GM23248 (cell line): ENCODE results near the gene NFIC. TPM values are rescaled to one million over a fixed set of nuclear protein-coding genes. Genes with fewer than 3 reads are reported as not detected.
"Not testable (repeated sequence)": the region's sequence is repeated elsewhere in the genome, so short reads cannot be mapped to it uniquely, and the experiment has no call there.

Experiments used
- DNase-seq: peaks from one replicate; pipeline ENCODE4 v3.0.0-alpha.2; 2015
- H2AFZ ChIP-seq: fragments of 200-600 bp; sonication (generic); 2 replicates; pipeline ENCODE4 v1.6.1; 2016; ENCODE audit warnings: antibody characterized with exemption
- H3F3A ChIP-seq: fragments of 200-600 bp; sonication (generic); 2 replicates; pipeline ENCODE4 v1.6.1; 2016; ENCODE audit warnings: mild to moderate bottlenecking, antibody characterized with exemption, mixed run types; ENCODE audit not compliant: insufficient read depth
- H3K27ac ChIP-seq: fragments of 200-600 bp; sonication (generic); 2 replicates; pipeline ENCODE4 v1.5.1; 2016; ENCODE audit warnings: mild to moderate bottlenecking
- H3K27me3 ChIP-seq: fragments of 200-600 bp; sonication (generic); replicated peaks from 2 replicates; pipeline ENCODE4 v1.6.1; 2016; ENCODE audit warnings: mild to moderate bottlenecking; ENCODE audit not compliant: insufficient read depth
- H3K36me3 ChIP-seq: fragments of 200-600 bp; sonication (generic); 2 replicates; pipeline ENCODE4 v1.6.1; 2016; ENCODE audit warnings: low read depth, mild to moderate bottlenecking
- H3K4me1 ChIP-seq: fragments of 200-600 bp; sonication (generic); 2 replicates; pipeline ENCODE4 v1.6.1; 2016; ENCODE audit warnings: mild to moderate bottlenecking; ENCODE audit not compliant: insufficient read depth
- H3K4me2 ChIP-seq: fragments of 200-600 bp; sonication (generic); one replicate; pipeline ENCODE4 v1.6.1; 2016; ENCODE audit warnings: mild to moderate bottlenecking; ENCODE audit not compliant: unreplicated experiment
- H3K4me3 ChIP-seq: fragments of 200-600 bp; sonication (generic); 2 replicates; pipeline ENCODE4 v1.5.1; 2016; ENCODE audit warnings: mild to moderate bottlenecking
- H3K79me2 ChIP-seq: fragments of 200-600 bp; sonication (generic); 2 replicates; pipeline ENCODE4 v1.6.1; 2016; ENCODE audit warnings: mild to moderate bottlenecking; ENCODE audit not compliant: insufficient read depth
- H3K9ac ChIP-seq: fragments of 200-600 bp; sonication (generic); 2 replicates; pipeline ENCODE4 v1.6.1; 2016; ENCODE audit warnings: mild to moderate bottlenecking
- H3K9me2 ChIP-seq: fragments of 200-600 bp; sonication (generic); 2 replicates; pipeline ENCODE4 v1.6.1; 2016; ENCODE audit warnings: mixed run types, mild to moderate bottlenecking, moderate library complexity; ENCODE audit not compliant: insufficient read depth
- H3K9me3 ChIP-seq: fragments of 200-600 bp; sonication (generic); one replicate; pipeline ENCODE4 v1.6.1; 2017; ENCODE audit warnings: low read depth
- H4K20me1 ChIP-seq: fragments of 200-600 bp; sonication (generic); 2 replicates; pipeline ENCODE4 v1.6.0; 2016; ENCODE audit not compliant: insufficient read depth
- EZH2 ChIP-seq: fragments of 200-600 bp; sonication (generic); IDR thresholded peaks from 2 replicates; pipeline ENCODE4 v1.6.1; 2018; ENCODE audit warnings: antibody characterized with exemption, mild to moderate bottlenecking; ENCODE audit not compliant: insufficient read depth, poor library complexity, severe bottlenecking
- EZH2phosphoT487 ChIP-seq: fragments of 200-600 bp; sonication (generic); IDR thresholded peaks from 2 replicates; pipeline ENCODE4 v1.6.1; 2018; ENCODE audit warnings: antibody characterized with exemption, moderate library complexity, mild to moderate bottlenecking, low read depth; ENCODE audit not compliant: insufficient read depth
- WGBS, 2 experiments: methylation state at CpG; one replicate each; pipeline ENCODE4 v1.1.6; 2015 to 2017; ENCODE audit warnings: low lambda C conversion rate in 2 of 2, low coverage in 1 of 2; ENCODE audit errors: missing lambda C conversion rate in 2 of 2; 5-methylcytosine and 5-hydroxymethylcytosine counted together
- in situ Hi-C: fragments of 300-500 bp; cut with MboI; formaldehyde crosslinking; loops from 2 replicates; pipeline ENCODE4 v1.15.0; 2020
- polyA plus RNA-seq: library from polyadenylated mRNA; unstranded; fragments of >200 nt; fragmentation: Nextera tagmentation; extraction: Ambion mirVana; gene quantifications from 2 replicates; pipeline ENCODE4 v1.2.1, GENCODE V29; 2016
- total RNA-seq: library from RNA; depleted of rRNA; stranded (reverse); fragments of >200 nt; shearing (Covaris generic); gene quantifications from 2 replicates; pipeline ENCODE4 v1.2.3, GENCODE V29; 2014

The NFIC gene
- total and polyA plus RNA-seq, 2 experiments from 2014 or later, result 50.4 to 108 TPM

DNA sequence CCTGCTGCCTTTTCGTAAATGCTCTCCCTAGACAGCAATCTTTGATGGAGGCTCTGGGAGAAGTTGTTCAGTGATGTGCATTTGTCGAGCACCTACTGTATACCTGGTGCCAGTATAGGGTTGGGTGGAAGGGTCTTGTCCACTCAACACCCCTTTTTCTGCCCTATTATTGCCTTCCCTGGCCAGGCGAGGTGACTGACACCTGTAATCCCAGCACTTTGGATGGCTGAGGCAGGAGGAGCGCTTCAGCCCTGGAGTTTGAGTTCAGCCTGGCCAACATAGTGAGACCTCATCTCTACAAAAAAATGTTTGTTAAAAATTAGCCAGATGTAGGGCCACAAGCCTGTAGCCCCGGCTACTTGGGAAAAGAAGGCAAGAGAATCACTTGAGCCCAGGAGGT, 49.3 kb downstream of the NFIC start:
- Histone ChIP-seq H3F3A (peaks cover 25% of the 10 kb centered on the region), H3K27me3 (no peaks in the 10 kb centered on the region), H3K4me1 (peaks cover 8% of the 10 kb centered on the region; the same call in 1 of the 2 replicates), H3K27ac (no peak overlapping the region), H3K9me2 (no peaks in the 10 kb centered on the region), H3K9me3 (no peaks in the 10 kb centered on the region), H3K9ac (no peak overlapping the region), H3K4me3 (no peak overlapping the region), H2AFZ (no peak overlapping the region), H3K4me2 (no peak overlapping the region), H4K20me1 (no peaks in the 10 kb centered on the region), H3K36me3 (no peaks in the 10 kb centered on the region), H3K79me2 (peaks cover 97% of the 10 kb centered on the region)
- no peak for TF ChIP-seq EZH2phosphoT487
- no peak for DNase-seq
- in situ Hi-C loops, result no loop called here
- WGBS, 2 experiments, result 78 to 83% methylated on average over 5 of the region's 5 CpGs

GRCh38 chr19:3420244-3420755, 53.9 kb downstream of the NFIC start:
- no peak for TF ChIP-seq EZH2
- TF ChIP-seq EZH2phosphoT487, result no peak
- Histone ChIP-seq H2AFZ (no peak overlapping the region), H3K36me3 (peaks cover 3% of the 10 kb centered on the region; the same call in 1 of the 2 replicates), H3K27ac (no peak overlapping the region), H3K27me3 (no peaks in the 10 kb centered on the region), H3K9me3 (no peaks in the 10 kb centered on the region), H3K4me1 (no peaks in the 10 kb centered on the region), H3F3A (peaks cover 10% of the 10 kb centered on the region; the same call in 1 of the 2 replicates), H3K9ac (no peak overlapping the region), H3K79me2 (peaks cover 97% of the 10 kb centered on the region), H3K4me3 (no peak overlapping the region), H3K4me2 (no peak overlapping the region), H3K9me2 (no peaks in the 10 kb centered on the region), H4K20me1 (no peaks in the 10 kb centered on the region)
- in situ Hi-C loops, result no loop called here
- DNase-seq, result no peak
- WGBS, 2 experiments, result 84 to 87% methylated on average over 11 of the region's 11 CpGs

GRCh38 chr19:3420909-3421619, 54.7 kb downstream of the NFIC start:
- Histone ChIP-seq H3K27ac (no peak overlapping the region), H3K27me3 (no peaks in the 10 kb centered on the region), H3K4me1 (no peaks in the 10 kb centered on the region), H3K36me3 (peaks cover 4% of the 10 kb centered on the region; the same call in 1 of the 2 replicates), H3K9me3 (no peaks in the 10 kb centered on the region), H3K4me3 (no peak overlapping the region), H3F3A (0 out of 2 replicates have a peak, but pooled peaks cover 4% of the 10 kb centered on the region), H3K9me2 (no peaks in the 10 kb centered on the region), H3K4me2 (no peak overlapping the region), H3K9ac (no peak overlapping the region), H3K79me2 (peaks cover 97% of the 10 kb centered on the region), H2AFZ (no peak overlapping the region), H4K20me1 (no peaks in the 10 kb centered on the region)
- DNase-seq, result no peak
- in situ Hi-C loops, result no loop called here
- TF ChIP-seq EZH2phosphoT487, result no peak
- 97% methylated on average over 20 to 29 of the region's 33 CpGs for WGBS, 2 experiments

DNA sequence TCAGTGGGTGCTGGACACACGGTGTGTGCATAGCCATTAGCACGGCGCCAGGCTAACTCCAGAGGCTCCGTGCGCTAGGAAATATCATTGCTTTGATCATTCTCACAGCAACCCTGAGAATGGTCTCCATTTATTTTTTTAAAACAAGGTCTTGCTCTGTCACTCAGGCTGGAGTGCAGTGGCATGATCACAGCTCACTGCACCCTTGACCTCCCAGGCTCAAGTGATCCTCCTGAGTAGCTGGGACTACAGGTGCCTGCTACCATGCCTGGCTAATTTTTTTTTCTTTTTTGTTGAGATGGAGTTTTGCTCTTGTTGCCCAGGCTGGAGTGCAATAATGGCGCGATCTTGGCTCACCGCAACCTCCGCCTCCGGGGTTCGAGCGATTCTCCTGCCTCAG, 55.3 kb downstream of the NFIC start:
- in situ Hi-C loops, DNase-seq: not testable (repeated sequence)

More for the DNA sequence above, 55.3 kb downstream of the NFIC start:
- H4K20me1 ChIP-seq, H3K9me2 ChIP-seq, H3K27me3 ChIP-seq, H3K27ac ChIP-seq, H2AFZ ChIP-seq, H3K4me3 ChIP-seq, H3F3A ChIP-seq, H3K4me2 ChIP-seq, H3K9ac ChIP-seq, H3K36me3 ChIP-seq, H3K4me1 ChIP-seq, H3K9me3 ChIP-seq: not testable (repeated sequence)
- 93 to 97% methylated on average over 10 to 12 of the region's 12 CpGs for WGBS, 2 experiments
- peaks cover 99% of the 10 kb centered on the region for H3K79me2 ChIP-seq
